ENCODE data around the gene TSPEAR. TPM values are rescaled to one million over a fixed set of nuclear protein-coding genes. Genes with fewer than 3 reads are reported as not detected.

The TSPEAR gene
- total RNA-seq, 2 donors from 2014 or later = not detected

GRCh38 chr21:44751799-44752636, 40.6 kb upstream of the TSPEAR start:
- no peak for DNase-seq
- no peak overlapping the region for H3K9ac ChIP-seq (ENCODE audit: low read depth in 2 of 2, low read length in 2 of 2)
- no peak overlapping the region for H3K4me3 ChIP-seq
- no peak overlapping the region for H3K27ac ChIP-seq
- TF ChIP-seq CTCF (IDR thresholded peaks at IDR 0.05) = no peak
- no peaks in the 10 kb centered on the region for H3K27me3 ChIP-seq
- H3K9me3 ChIP-seq = no peaks in the 10 kb centered on the region
- no peaks in the 10 kb centered on the region for H3K4me1 ChIP-seq
- no peaks in the 10 kb centered on the region for H3K36me3 ChIP-seq
- intact Hi-C loops (cut with DNase I) = no loop called here

GRCh38 chr21:44751186-44751798, 39.9 kb upstream of the TSPEAR start:
- Histone ChIP-seq H3K36me3 (no peaks in the 10 kb centered on the region), H3K9me3 (no peaks in the 10 kb centered on the region), H3K27me3 (no peaks in the 10 kb centered on the region), H3K27ac (no peak overlapping the region), H3K4me3 (no peak overlapping the region), H3K9ac (ENCODE audit: low read depth in 2 of 2, low read length in 2 of 2) (no peak overlapping the region), H3K4me1 (no peaks in the 10 kb centered on the region)
- intact Hi-C loops (cut with DNase I) = no loop called here
- no peak for TF ChIP-seq CTCF (IDR thresholded peaks at IDR 0.05)
- DNase-seq = no peak

- H3K4me1 ChIP-seq = no peaks in the 10 kb centered on the region
- no peak overlapping the region for H3K4me3 ChIP-seq
- no peak overlapping the region for H3K9ac ChIP-seq (ENCODE audit: low read depth in 2 of 2, low read length in 2 of 2)
- no peak overlapping the region for H3K27ac ChIP-seq
- DNase-seq = no peak
- intact Hi-C loops (cut with DNase I) = no loop called here
- H3K9me3 ChIP-seq = no peaks in the 10 kb centered on the region
- no peak for TF ChIP-seq CTCF (IDR thresholded peaks at IDR 0.05)
- H3K36me3 ChIP-seq = no peaks in the 10 kb centered on the region
- H3K27me3 ChIP-seq = no peaks in the 10 kb centered on the region
Observed at GRCh38 chr21:44750675-44751025, 39.3 kb upstream of the TSPEAR start.

- no peaks in the 10 kb centered on the region for H3K27me3 ChIP-seq
Observed at GRCh38 chr21:44749759-44750674, 38.6 kb upstream of the TSPEAR start.

More at GRCh38 chr21:44749759-44750674, 38.6 kb upstream of the TSPEAR start:
- Histone ChIP-seq H3K27ac (no peak overlapping the region), H3K9ac (ENCODE audit: low read depth in 2 of 2, low read length in 2 of 2) (no peak overlapping the region), H3K36me3 (no peaks in the 10 kb centered on the region), H3K4me3 (no peak overlapping the region), H3K4me1 (no peaks in the 10 kb centered on the region), H3K9me3 (no peaks in the 10 kb centered on the region)
- no peak for DNase-seq
- TF ChIP-seq CTCF (IDR thresholded peaks at IDR 0.05) = no peak
- intact Hi-C loops (cut with DNase I) = no loop called here
